Medulla oblongata (tissue), 1 donor: ENCODE measurements around the gene PCMTD2.

Source experiments
- DNase-seq: peaks from one replicate; pipeline ENCODE4 v3.0.0-alpha.2; 2015; ENCODE audit errors: extremely low spot score

Gene PCMTD2

DNA sequence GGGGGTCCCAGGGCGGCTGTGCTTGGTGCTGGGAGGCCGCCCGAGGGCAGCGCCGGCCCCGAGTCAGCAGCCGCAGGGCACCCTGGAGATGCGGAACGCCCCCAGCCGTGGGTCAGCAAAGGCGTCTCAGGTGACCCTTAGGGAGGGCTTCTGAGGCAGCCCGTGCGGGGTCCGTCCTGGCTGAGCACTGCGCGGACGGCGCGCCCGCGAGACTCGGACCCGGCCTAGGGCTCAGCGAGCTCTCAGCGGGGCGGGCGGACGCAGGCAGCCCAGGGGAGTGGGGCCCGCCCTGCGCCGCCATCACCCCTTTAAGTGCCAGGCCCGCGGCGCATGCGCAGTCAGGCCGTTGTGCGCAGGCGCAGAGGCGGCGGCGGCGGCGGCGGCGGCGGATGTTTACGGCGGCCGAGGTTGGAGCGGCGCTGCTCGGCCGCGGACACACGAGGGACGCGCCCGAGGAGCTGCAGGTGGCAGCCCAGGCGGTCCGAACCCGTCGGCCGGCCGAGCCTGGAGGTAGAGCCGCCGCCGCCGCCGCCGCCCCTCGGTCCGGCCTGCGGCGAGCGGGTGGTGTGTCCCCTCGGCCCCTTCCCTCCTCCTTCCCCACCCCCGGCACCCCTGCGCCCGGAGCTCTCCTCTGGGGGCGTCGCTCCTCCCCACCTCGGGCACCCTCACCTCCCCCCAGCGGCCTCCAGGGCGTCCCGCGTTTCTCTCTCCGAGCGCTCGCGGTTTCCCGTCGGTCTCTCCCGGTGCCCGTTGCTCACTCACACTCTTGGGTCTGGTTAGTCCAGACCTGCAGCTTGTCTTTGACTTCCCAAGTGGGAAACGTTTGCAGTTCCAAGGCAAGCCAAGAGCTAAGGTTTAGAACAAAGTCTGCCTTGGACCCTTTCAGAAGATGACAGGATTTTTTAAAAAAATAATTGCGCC, at the start of gene PCMTD2:
PCMTD2 (plus strand) TSS at position 388 of the 921 bp plus-strand sequence. CDS start 4,218 bp downstream, outside the sequence.
- DNase-seq: peak; percentile 82

DNA sequence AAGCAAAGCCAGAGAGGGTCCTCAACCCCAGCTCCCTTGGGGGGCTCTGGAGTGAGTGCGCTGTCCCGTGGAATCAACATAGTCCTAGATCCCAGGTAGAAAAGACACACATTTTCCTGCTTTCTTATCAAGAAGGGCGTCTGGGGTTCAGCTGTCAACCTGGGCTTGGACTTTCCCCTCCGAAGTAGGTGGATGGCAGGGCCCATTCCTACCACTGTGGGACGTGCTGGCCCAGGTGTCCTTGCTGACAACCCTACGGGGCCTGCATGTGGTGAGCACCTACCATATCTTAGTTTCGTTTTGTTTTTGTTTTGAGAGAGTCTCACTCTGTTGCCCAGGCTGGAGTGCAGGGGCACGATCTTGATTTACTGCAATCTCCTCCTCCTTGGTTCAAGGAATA, 48.9 kb upstream of the PCMTD2 start:
- DNase-seq: no peak

DNA sequence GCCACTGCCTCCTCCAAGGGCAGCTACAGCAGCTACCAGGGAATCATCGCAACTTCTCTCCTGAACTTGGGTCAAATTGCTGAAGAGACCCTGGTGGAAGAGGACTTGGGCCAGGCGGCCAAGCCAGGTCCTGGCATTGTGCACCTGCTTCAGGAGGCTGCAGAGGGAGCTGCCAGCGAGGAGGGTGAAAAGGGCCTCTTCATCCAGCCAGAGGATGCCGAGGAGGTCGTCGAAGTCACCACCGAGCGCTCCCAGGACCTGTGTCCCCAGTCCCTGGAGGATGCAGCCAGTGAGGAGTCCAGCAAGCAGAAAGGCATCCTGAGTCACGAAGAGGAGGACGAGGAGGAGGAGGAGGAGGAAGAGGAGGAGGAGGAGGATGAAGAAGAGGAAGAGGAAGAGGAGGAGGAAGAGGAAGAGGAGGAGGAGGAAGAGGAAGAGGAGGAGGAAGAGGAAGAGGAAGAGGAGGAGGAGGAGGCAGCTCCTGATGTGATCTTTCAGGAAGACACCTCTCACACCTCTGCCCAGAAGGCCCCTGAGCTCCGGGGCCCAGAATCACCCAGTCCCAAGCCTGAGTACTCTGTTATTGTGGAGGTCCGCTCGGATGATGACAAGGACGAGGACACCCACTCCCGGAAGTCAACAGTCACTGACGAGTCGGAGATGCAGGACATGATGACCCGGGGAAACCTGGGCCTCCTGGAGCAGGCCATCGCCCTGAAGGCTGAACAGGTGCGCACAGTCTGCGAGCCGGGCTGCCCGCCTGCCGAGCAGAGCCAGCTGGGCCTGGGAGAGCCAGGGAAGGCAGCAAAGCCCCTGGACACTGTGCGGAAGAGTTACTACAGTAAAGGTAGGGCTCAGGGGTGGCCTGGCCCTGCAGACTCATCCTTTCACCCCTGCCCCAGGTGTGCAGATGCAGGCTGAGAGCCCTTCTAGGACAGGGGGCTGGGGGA, 47.6 kb upstream of the PCMTD2 start:
- DNase-seq: no peak

DNA sequence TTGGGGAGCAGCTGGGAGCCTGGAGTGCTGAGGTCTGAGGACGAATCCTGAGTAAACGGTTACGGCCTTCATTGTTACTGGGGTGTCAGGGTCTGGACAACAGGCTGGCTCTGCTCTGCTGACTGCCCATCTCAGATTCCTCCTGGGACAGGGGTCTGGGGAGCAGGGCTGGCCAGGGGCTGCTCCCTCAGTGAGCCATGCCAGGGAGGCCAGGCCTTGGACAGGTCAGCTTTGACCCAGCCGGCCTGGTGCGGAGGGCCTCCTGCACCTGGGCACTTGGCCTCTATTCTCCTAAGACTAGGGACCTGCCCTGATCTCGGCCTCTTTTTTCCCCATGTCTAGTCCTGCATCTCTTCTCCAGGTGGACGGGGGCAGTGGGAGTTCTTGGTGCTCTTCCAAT, 46.4 kb upstream of the PCMTD2 start:
- no peak for DNase-seq

DNA sequence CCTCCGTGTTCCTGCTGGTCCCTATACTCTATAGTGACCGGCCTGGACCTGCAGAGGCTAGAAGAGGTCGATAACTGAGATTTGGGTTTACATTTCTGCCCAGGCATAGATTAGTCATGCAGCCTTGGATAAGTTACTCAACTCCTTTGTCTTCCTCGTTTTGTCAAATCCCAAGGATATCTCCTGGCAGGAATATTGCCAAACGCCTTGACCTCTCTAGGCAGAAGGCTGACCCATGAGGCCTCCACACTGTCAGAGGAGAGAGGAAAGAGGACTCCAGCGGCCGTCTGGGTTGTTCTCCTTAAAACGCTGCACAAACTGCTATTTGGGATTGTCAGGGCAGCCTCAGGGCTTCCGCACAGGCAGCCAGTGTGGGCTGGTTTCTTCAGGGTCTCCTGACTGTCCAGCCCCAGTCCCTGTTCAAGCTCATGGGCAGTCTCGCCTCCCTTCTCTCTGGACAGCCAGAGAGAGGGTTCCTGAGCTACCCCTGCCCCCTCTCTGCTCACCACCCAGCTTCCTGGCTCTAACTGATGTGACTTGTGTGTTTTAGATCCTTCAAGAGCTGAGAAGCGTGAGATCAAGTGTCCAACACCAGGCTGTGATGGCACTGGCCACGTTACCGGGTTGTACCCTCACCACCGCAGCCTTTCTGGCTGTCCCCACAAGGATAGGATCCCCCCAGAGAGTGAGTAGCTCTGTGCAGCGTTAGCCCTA, 44.7 kb upstream of the PCMTD2 start:
- DNase-seq: no peak

DNA sequence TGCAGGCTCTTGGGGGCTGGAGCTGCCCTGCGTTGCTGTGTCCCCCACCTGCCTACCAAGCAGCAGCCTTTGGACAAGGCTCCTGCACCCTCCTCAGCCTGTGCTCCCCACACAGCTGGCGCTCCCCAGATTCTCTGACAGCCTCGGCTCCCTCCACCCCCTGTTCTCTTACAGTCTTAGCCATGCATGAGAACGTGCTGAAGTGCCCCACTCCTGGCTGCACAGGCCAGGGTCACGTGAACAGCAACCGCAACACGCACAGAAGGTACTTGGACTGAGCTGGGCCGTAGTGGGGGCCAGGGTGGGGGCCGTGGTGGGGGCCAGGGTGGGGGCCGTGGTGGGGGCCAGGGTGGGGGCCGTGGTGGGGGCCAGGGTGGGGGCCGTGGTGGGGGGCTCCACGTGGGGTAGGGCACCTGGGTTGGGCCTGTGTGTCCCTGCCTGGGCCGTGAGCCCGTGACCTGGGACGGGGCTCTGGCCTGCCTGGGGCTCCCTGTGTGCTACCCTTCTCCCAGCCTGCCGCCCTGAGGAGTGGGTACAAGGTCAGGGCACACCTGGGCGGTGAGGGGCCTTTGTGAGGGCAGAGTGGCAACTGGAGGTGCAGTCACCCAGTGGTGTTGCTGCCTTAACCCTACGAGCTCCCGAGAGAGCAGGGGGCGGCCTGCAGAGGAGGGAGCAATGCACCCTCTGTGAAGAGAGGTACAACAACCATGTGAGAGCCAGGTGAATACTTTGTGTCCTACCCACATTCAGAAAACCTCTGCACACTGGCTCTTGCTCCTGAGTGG, 43.5 kb upstream of the PCMTD2 start:
- DNase-seq: no peak

DNA sequence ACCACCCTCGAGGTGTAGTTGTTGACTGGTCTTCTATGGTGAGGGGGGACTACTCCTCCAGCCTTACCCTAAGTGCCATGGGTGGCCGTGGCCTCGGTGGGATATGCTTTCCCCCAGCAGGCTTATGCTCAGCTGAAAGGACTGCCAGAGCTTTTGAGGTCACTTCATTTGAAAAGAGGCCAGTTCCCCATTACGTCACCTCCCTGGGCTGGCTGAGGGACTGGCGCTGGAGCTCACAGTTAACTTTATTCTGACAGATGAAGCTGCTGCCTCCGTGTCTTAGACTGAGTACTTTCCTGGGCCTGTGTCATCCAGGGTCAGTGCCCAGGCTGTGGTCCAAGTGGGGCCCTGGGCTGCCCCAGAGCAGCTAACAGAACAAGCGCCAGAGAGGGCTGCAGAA, 42.8 kb upstream of the PCMTD2 start:
- DNase-seq: peak; percentile 52

DNA sequence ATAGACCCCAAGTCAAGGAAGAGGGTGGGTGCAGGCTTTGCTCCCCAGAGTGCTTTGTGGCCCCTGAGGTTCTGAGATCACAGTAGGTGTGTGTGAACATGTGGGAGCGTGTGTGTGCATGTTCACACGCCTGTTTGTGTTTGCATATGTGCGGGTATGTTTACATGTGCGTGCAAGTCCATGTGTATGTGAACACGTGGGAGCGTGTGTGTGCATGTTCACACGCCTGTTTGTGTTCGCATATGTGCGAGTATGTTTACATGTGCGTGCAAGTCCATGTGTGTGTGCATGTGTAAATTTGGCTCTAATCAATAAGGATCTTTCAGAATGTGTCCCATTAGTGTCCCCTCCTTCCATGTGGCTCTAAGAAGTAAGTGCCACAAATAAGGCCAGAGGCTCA, 41.4 kb upstream of the PCMTD2 start:
- DNase-seq: no peak

DNA sequence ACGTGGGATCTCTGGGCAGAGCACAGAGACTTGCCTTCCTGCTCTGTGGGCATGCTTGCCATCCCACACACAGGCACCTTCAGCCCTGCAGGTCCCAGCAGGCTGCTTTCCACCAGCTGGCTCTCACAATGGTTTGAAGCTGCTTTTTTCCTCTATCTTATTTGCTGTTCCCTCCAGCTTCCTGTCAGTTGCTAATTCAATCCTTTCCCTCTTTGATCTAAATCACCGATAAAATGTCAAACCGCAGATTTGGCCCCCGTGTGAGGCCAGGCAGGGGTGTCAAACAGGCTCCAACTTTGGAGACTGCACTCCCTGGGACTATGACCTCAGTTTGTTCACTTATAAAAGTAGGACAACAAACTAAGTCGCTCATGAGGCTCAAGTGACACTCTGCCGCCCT, 40.6 kb upstream of the PCMTD2 start:
- no peak for DNase-seq

DNA sequence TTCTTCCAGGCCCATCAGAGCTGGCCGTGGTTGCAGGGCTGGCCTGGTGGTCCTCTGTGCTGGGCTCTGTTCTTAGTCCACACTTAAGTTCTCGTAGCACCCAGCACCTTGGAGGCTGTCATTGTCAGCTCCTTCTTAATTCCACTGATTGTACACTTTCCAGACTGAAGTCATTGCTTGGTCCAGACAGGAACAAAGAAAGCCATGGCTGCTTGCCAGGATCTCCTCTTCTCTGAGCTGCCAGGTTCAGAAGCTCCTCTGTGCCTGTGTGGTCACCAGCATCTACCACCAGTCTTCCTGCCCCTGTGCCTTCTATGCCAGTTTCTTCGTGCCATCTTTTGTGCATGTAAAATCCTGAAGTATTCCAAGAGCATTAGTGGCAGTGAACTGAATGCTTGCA, 39.5 kb upstream of the PCMTD2 start:
- peak; percentile 33 for DNase-seq

DNA sequence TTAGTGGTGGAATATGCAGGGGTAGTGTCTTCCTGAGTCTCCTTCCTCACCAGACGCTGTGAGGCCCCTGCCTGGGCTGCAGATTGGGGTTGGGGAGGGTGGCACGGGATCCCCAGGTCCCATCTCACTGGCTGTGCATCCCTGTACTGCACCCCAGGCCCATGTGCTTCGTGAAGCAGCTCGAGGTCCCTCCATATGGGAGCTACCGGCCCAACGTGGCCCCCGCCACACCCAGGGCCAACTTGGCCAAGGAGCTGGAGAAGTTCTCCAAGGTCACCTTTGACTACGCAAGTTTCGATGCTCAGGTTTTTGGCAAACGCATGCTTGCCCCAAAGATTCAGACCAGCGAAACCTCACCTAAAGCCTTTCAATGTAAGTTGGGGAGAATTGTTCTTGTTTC, 38.6 kb upstream of the PCMTD2 start:
- no peak for DNase-seq

DNA sequence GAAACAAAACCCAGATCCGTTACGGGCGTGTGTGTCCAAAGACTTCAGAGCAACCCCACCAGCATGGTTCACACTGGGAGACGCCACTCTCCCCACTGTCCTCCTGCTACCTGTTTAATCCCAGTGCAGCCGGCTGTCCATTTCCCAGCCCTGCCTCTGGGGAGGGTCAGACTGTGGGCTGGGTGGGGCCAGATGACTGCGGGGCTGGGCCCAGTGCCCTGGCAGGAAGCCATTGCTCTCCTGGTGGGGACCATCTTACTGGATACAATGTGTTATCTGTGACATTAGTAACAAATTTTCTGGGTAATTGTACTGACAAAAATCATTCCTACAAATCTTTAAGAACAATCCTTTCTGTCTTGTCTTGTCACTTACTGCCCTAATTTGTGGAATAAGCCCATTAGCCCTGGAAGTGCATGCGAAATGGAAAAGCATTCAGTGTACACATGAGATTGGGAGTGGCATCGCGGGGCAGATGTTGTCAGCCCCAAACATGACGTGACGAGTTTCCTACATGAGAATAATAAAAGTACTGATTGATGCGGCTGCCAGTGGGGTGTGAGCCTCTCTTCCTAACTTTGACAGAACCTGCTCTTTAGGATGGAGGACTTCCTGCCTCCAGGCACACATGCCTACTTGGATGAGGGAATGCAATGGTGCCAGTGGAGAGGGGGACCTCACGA, 37.9 kb upstream of the PCMTD2 start:
- DNase-seq: no peak

DNA sequence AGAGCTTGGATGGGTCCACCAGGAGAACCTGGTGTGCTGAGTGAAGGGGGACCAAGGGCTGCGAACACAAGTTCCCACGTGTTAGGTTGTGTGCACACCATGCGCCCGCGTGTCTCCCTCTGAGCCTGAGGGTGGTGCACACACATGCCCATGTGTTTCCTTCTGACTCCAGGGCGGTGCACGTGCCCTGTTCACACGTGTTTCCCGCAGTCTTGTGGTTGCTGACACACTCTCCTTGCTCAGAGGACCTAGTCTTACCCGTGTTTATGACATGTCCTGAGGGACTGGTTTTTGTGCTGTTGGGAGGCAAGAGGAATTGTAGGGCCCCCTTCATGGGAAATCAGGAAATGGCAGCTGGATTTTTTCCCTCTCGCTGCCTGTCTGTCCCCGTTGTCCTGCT, 36.3 kb upstream of the PCMTD2 start:
- no peak for DNase-seq

DNA sequence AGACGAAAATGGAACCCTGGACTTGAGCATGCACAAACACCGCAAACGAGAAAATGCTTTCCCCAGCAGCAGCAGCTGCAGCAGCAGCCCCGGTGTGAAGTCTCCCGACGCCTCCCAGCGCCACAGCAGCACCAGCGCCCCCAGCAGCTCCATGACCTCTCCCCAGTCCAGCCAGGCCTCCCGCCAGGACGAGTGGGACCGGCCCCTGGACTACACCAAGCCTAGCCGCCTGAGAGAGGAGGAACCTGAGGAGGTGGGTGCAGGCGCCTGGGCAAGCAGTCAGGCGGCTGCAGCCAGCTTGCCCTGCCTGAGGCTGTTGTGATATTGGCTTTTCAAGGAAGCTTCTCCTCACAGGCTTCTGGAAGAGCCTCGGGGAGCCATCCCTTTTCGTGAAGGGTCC, 35.8 kb upstream of the PCMTD2 start:
- DNase-seq: no peak

DNA sequence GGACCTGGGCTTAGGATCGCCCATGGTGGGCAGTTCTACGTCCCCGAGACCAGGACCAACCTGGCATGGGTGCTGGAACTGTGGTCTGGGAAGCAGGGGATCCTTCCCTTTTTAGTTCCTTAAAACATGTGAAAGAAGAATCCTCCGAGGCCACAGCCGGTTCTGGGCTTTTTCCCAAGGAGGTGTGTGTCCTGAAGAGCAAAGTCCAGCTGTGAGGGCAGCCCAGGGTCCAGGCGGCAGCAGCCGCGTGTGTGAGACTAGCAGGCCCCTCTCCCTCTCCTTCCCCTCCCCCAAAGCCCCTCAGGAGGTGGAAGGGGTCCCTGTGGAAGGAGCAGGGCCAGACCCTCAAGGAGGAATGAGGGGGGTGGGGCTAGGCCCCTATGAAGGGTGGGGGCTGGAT, 35.1 kb upstream of the PCMTD2 start:
- DNase-seq: no peak

DNA sequence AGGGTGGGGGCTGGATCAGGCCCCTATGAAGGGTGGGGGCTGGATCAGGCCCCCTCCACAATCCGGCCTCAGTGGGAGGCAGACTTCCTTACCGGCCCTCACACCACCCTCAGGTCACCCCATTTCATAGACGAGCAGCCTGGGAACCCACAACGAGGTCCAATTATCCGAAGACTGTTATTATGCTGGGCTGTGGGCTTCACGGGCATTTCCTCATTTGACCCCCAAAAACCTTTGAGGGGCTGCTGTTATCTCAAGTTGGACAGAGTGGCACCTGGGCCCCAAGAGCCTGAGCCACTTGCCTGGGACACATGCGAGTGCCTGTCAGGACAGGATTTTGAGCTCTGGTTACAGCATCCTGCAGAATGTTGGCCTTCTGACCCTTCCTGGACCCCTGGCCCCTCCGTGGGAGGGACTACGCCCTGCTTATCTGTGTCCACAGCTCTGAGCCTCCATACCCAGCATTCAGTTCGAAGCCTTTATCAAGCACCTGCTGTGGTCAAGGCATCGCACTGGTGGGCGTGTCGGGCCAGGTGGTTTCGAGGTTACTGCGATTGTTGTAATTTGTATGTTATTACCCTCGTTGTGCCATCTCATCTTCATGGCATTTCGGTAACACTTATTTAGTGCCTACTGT, 34.5 kb upstream of the PCMTD2 start:
- DNase-seq: no peak

DNA sequence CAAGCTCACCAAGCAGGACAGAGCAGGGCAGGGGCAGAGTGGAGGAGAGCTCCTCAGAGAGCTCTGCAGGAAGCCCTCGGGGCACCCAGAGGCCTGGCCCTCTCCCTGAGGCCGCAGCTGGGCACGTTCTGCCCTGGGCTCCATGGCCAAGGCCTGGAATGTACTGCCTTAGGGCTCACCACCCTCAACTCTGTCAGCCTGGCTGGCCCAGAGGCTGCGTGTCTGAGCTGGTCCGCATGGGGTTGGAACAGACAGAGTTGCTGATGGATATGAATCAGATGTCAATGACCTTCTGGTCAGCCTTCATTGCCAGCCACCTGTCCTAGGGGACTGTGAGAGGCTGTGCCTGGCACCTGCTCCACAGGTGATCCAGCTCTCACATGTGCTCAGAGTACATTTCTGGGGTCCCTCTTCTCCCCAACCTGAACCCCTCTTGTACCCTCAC, 33.2 kb upstream of the PCMTD2 start:
- DNase-seq: no peak

DNA sequence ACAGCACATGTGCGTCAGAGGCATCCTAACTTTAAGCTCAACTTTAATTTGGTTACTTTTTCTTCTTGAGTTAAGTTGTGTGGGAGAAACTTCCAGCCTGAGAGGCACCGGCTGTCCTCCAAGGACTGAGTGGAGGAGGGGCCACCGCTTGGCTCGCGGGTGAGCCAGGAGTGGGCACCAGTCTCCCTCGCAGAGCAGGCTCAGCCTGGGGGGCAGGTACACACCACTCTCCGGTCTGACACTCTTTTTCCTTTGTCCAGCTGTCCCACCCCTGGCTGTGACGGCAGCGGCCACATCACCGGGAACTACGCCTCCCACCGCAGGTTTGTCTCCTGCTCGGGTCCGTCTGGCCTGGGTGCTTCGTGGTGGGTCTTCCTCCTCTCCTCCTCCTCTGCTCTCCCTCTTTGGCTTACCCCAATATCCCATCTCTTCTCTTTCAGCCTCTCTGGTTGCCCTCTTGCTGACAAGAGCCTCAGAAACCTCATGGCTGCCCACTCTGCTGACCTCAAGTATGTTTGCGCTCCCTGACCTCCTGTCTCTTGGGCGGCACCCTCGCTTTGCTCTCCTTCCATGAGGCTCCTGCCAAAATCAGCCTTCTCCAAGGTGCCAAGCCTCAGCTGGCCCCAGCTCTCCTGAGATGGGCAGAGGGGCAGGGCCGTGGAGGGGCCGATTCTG, 32.6 kb upstream of the PCMTD2 start:
- DNase-seq: peak; percentile 35

DNA sequence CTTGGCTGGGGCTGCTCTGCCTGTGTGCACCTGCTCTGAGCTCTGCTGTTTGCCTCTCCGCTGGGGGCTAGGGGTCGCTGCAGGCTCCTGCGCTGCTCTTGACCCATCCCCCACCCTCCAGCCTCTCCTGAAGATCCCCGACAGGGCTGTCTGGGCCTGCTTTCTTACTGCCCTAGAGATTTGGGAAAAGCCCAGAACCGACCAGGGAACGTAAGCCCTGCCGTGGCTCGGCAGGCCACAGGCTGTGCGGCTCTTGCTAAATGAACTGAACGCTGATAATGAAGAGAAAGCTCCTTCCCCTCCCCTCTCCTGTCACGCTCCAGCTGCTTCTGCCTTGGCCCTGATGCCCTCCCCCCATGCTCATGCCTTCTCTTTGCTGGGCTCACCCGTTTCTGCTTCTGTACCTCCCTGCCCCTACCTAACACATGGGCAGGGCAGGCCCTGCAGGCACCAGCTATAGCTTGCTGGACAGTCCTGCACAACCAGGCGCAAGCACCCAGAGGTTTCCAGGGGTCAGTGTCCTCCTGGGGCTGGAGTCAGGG, 32.0 kb upstream of the PCMTD2 start:
- peak; percentile 7 for DNase-seq
